ENCODE data around the gene MEI1.
"Not testable (repeated sequence)": the region's sequence is repeated elsewhere in the genome, so short reads cannot be mapped to it uniquely, and the experiment has no call there.

The MEI1 gene

DNA sequence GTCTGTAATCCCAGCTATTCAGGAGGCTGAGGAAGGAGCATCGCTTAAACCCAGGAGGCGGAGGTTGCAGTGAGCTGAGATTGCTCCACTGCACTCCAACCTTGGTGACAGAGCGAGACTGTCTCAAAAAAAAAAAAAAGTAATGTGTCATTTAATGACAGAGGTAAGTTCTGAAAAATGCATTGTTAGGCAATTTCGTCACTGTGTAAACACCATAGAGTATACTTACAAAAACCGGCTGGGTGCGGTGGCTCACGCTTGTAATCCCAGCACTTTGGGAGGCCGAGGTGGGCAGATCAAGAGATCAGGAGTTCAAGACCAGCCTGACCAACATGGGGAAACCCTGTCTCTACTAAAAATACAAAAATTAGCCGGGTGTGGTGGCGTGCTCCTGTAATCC, 27.2 kb upstream of the MEI1 start:
- H3K27me3 Mint-ChIP-seq, H3K4me1 Mint-ChIP-seq, ATAC-seq, H3K9me3 Mint-ChIP-seq, DNase-seq, H3K4me3 Mint-ChIP-seq: not testable (repeated sequence)
- Mint-ChIP-seq H3K36me3 (ENCODE audit: low read depth) (peaks cover 26% of the 10 kb centered on the region), H3K27ac (peak overlapping the region; percentile 27)

DNA sequence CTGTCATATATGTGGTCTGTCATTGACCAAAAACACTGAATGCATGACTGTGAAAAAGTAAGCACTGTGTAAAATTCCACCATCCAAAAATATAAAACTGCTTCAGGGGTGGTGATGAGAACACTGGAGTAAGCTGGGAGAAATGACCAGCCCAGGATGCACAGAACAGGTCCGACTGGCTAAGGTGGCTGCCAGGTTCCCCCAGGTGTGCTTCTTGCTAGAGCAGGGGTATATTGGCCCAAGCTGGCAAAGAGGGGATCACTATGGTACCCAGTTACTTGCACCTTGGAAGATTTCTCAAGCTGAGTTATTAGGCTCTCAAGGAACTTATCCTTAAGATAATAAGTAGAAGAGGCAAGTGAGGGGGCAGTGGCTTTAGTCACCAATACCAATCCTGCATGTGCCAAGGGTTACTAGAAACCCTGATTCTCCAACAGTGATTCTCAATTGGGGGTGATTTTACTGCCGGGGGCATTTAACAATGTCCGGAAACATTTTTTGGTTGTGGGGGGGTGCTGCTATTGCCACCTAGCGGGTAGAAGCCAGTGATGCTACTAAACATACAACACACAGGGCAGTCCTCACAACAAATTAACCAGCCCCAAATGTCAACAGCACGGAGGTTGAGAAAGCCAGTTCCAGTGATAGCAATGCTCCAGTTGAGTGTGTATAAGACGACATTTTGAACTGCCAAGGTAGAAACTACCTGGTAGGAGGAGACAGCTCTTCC, 26.4 kb upstream of the MEI1 start:
- Mint-ChIP-seq H3K9me3 (no peaks in the 10 kb centered on the region), H3K36me3 (ENCODE audit: low read depth) (peaks cover 30% of the 10 kb centered on the region), H3K27ac (no peak overlapping the region), H3K4me1 (peaks cover 6% of the 10 kb centered on the region), H3K27me3 (no peaks in the 10 kb centered on the region), H3K4me3 (no peak overlapping the region)
- DNase-seq (no peak), ATAC-seq (peak; percentile 21)

DNA sequence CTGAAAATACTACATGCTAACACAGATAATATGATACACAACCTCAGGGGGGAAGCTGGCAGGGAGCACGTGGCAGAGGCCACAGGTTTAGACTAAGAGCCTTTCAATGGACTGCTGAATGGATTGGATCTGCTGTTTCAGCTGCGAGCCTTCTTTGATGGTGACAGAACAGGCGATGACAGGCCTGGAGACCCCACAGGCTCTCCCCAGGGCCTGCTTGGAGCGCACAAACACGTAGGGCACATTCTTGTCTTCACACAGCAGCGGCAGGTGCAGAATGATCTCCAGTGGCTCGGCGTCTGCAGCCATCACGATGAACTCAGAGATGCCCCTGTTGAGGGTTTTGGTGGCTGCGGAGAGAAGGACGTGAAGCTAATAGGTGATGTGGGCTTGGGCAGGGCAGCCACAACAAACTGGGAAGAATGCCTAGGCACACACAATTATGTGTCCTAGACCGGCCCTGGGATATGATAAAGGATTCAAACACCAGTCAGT, 24.4 kb upstream of the MEI1 start:
- no peak for ATAC-seq
- peak overlapping the region; percentile 45 for H3K27ac Mint-ChIP-seq
- peaks cover 43% of the 10 kb centered on the region for H3K36me3 Mint-ChIP-seq (ENCODE audit: low read depth)
- no peaks in the 10 kb centered on the region for H3K9me3 Mint-ChIP-seq
- DNase-seq, result no peak
- no peaks in the 10 kb centered on the region for H3K27me3 Mint-ChIP-seq
- H3K4me1 Mint-ChIP-seq, result peaks cover 7% of the 10 kb centered on the region
- H3K4me3 Mint-ChIP-seq, result no peak overlapping the region

DNA sequence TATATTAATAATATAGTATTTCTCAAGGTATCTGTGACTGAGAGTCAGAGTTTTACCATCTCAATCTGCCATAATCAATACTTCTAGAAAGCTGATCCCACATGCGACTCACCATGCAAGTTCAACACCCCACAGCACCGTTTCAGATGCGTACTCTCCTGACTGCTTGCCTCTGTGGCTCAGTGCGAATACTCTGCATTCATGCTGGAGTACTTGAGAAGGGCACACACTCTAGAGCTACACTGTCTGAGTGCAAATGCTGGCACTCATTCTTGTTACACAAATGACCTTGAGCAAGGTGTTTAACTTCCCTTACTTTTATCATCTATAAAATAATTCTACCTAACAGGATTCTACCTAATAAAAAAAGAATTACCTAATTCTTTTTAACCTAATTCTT, 23.2 kb upstream of the MEI1 start:
- ATAC-seq, result no peak
- Mint-ChIP-seq H3K27ac (peak overlapping the region; percentile 35), H3K4me1 (peaks cover 17% of the 10 kb centered on the region)

DNA sequence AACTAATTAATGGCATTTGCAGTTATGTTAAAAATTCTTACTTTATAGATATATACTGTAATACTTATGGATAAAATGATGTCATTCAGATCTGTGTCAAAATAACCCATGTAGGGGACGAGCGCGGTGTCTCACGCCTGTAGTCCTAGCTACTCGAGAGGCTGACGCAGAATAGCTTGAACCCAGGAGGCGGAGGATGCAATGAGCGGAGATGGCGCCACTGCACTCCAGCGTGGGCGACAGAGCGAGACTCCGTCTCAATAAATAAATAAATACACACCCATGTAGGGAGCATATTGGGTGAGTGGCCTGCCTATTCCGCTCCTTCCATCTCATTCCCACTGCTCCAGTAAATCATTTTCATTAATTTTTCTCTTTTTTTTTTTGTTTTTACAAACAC, 17.7 kb upstream of the MEI1 start:
- peak overlapping the region; percentile 98 for H3K27ac Mint-ChIP-seq
- ATAC-seq, result no peak
- H3K4me1 Mint-ChIP-seq, result peaks cover 45% of the 10 kb centered on the region
- H3K9me3 Mint-ChIP-seq, result no peaks in the 10 kb centered on the region
- no peak for DNase-seq
- H3K27me3 Mint-ChIP-seq, result no peaks in the 10 kb centered on the region
- H3K36me3 Mint-ChIP-seq (ENCODE audit: low read depth), result peaks cover 41% of the 10 kb centered on the region
- peak overlapping the region; percentile 99 for H3K4me3 Mint-ChIP-seq

More for the DNA sequence above, 23.2 kb upstream of the MEI1 start:
- Mint-ChIP-seq H3K27me3 (no peaks in the 10 kb centered on the region), H3K9me3 (no peaks in the 10 kb centered on the region), H3K4me3 (no peak overlapping the region), H3K36me3 (ENCODE audit: low read depth) (peaks cover 49% of the 10 kb centered on the region)
- no peak for DNase-seq

DNA sequence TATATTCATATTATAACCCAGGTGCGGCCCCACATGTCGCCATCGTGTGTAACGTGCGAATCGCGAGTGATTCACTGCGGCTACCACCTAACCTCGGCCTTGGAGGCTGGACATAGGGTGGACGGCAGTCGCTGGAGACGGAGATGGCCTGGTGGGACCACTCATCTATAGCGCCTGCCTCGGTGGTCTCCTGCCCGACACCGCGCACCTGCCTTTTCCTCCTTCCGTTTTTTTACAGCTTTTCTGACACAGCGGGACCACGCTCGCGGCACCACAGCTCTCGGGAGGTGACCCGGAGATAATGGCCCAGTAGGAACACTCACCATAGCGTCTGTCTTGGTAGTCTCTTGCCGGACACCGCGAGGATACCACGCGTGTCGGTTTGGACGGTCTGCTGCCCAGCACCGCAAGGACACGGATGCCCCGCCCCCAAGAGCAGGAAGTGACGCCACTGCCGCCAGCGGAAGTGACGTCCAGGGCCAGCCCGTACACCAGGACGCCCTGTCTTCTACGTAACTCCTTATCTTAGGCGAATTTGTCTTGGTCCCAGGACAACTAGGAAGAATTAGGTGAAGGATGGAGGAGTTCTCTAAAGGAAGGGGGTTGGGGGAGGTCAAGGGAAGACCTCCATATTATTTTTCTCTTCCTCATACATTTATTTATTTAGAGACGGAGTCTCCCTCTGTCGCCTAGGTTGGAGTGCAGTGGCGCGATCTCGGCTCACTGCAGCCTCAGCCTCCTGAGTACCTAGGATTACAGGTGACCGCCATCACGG, 17.1 kb upstream of the MEI1 start:
- Mint-ChIP-seq H3K27ac (peak overlapping the region; percentile 98), H3K4me1 (peaks cover 48% of the 10 kb centered on the region), H3K9me3 (no peaks in the 10 kb centered on the region), H3K27me3 (no peaks in the 10 kb centered on the region), H3K36me3 (ENCODE audit: low read depth) (peaks cover 39% of the 10 kb centered on the region), H3K4me3 (peak overlapping the region; percentile 99)
- ATAC-seq (peak; percentile 86), DNase-seq (peak; percentile 85)

DNA sequence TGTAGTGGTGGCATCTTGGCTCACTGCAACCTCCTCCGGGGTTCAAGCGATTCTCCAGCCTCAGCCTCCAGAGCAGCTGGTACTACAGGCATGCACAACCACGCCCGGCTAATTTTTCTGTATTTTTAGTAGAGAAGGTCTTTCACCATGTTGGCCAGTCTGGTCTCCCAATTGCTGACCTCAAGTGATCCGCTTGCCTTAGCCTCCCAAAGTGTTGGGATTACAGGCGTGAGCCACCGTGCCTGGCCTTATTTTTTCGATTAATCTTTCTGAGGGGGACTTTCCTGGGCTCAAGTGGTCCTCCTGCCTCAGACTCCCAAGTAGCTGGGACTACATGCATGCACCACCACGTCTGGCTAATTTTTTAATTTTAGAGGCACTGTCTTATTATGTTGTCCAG, 16.3 kb upstream of the MEI1 start:
- Mint-ChIP-seq H3K9me3 (no peaks in the 10 kb centered on the region), H3K4me1 (peaks cover 53% of the 10 kb centered on the region), H3K36me3 (ENCODE audit: low read depth) (peaks cover 43% of the 10 kb centered on the region), H3K27me3 (no peaks in the 10 kb centered on the region), H3K4me3 (peak overlapping the region; percentile 99), H3K27ac (peak overlapping the region; percentile 98)
- ATAC-seq (no peak), DNase-seq (no peak)

DNA sequence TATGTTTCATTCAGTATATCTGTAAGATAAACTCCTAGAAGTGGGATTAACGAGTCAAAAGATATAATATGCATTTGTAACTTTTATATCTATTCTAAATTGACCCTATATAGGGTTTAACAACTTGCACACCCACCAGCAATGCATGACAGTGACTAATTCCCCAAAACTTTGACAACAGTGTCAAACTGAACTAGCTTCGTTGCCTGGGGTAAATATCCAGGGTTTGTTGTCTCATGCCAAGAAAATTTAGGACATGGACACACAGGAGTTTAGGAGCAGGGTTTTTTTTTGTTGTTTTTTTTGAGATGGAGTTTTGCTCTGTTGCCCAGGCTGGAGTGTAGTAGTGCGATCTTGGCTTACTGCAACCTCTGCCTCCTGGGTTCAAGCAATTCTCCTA, 15.7 kb upstream of the MEI1 start:
- H3K4me3 Mint-ChIP-seq, result peak overlapping the region; percentile 99
- ATAC-seq (no peak), DNase-seq (no peak)
- peaks cover 38% of the 10 kb centered on the region for H3K36me3 Mint-ChIP-seq (ENCODE audit: low read depth)
- no peaks in the 10 kb centered on the region for H3K9me3 Mint-ChIP-seq
- peak overlapping the region; percentile 18 for H3K27ac Mint-ChIP-seq
- H3K27me3 Mint-ChIP-seq, result no peaks in the 10 kb centered on the region
- peaks cover 49% of the 10 kb centered on the region for H3K4me1 Mint-ChIP-seq

DNA sequence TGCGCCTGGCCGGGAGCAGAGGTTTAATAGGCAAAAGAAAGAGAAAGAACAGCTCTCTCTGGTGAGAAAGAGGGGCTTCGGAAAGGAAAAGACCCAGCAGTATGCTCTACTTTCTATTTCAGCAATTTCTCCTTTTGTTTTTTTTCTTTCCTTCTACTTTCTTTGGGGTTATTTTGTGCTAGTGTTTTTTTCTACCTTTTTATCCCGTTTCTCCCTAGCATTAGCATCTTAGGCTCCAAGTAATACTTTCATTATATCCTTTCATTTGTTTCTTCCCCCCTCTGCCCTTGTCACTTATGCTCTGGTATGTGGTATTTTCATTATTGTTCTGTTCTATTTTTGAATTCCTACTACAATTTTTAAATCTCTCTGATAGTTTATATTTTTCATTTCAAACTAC, 15.1 kb upstream of the MEI1 start:
- Mint-ChIP-seq H3K27me3 (no peaks in the 10 kb centered on the region), H3K27ac (peak overlapping the region; percentile 18), H3K9me3 (no peaks in the 10 kb centered on the region), H3K4me1 (peaks cover 51% of the 10 kb centered on the region), H3K4me3 (no peak overlapping the region), H3K36me3 (ENCODE audit: low read depth) (peaks cover 38% of the 10 kb centered on the region)
- no peak for ATAC-seq
- no peak for DNase-seq

DNA sequence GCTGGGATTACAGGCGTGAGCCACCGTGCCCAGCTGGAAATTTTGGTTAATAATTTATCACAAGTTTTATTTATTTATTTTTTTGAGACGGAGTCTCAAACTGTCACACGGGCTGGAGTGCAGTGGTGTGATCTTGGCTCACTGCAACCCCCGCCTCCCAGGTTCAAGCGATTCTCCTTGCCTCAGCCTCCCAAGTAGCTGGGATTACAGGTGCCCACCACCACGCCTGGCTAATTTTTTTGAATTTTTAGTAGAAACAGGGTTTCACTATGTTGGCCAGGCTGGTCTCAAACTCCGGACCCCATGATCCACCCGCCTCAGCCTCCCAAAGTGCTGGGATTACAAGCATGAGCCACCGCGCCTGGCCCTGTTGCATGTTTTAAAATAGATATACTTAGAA, 12.4 kb upstream of the MEI1 start:
- H3K9me3 Mint-ChIP-seq, H3K27me3 Mint-ChIP-seq, DNase-seq, ATAC-seq: not testable (repeated sequence)
- Mint-ChIP-seq H3K27ac (peak overlapping the region; percentile 98), H3K4me3 (peak overlapping the region; percentile 95), H3K36me3 (ENCODE audit: low read depth) (peaks cover 25% of the 10 kb centered on the region), H3K4me1 (peaks cover 49% of the 10 kb centered on the region)

DNA sequence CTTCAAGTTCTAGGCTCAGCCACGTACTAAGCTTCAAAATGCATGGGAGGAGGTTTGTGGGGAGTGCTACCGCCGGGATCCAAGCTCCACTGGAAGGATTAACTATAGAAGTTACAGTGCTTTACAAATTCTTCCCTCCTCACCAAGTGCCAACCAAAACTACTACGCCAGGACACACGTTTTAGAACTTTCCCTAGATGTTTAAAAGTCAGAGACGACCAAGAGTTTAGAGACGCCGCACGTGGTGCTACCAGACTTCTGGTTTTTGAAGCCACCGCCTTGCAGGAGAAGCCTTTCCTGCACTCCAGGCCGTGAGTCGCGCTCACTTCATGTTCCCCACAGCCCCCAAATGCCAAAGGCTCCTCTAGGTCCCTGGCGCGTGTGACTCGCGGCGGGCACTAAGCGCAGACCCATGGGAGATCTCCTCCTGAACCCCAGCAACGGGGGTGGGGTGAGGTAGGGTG, 11.4 kb upstream of the MEI1 start:
- DNase-seq, result peak; percentile 38
- H3K27ac Mint-ChIP-seq, result peak overlapping the region; percentile 98
- no peaks in the 10 kb centered on the region for H3K9me3 Mint-ChIP-seq
- peaks cover 22% of the 10 kb centered on the region for H3K36me3 Mint-ChIP-seq (ENCODE audit: low read depth)
- ATAC-seq, result peak; percentile 35
- H3K4me1 Mint-ChIP-seq, result peaks cover 43% of the 10 kb centered on the region
- H3K4me3 Mint-ChIP-seq, result peak overlapping the region; percentile 95
- H3K27me3 Mint-ChIP-seq, result no peaks in the 10 kb centered on the region

DNA sequence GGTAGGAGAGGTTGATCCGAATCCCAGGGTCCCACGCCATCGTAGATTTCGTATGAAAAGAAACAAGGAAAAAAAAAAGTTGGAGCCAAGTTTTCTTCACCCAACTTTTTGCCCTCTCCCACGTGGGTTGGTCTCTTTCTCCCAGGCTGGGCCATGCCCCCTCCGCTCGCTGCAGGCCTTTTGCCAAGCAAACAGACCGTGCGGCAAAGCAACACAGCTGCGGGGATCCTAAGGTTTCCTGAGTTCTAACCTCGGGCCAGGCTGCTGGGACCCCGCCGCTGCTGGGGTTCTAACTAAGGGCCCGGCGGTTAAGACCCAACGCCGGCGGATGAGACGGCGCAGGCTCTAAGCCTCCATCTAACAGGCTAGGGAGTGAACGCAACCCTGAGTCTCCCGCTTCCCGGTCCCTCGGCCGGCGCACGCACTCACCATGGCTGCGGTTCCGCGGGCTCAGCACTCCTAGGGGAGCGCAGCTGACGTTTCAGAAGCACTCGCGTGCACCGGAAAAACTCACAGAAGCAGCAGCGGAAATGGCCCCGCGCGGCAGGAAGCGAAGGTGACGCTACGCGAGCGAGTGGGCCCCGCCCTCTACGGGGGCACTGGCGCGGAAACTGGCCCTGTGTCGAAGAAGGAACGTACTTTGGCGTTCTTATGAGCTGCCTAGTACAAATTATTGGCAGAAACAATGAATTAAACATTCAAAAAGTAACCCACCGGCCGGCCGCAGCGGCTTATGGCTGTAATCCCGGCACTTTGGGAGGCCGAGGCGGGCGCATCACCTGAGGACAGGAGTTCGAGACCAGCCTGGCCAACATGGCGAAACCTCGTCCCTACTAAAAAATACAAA, 10.7 kb upstream of the MEI1 start, which contains the start of gene SNU13:
SNU13 (minus strand) TSS at position 503 of the 847 bp plus-strand sequence; CDS start at position 432, 71 bp downstream.
- Mint-ChIP-seq H3K27me3 (no peaks in the 10 kb centered on the region), H3K9me3 (no peaks in the 10 kb centered on the region), H3K4me1 (peaks cover 36% of the 10 kb centered on the region), H3K27ac (peak within 1 kb of the TSS; percentile 98), H3K36me3 (ENCODE audit: low read depth) (peaks cover 20% of the 10 kb centered on the region), H3K4me3 (peak within 1 kb of the TSS; percentile 95)
- peak; percentile 96 for ATAC-seq
- peak; percentile 92 for DNase-seq

DNA sequence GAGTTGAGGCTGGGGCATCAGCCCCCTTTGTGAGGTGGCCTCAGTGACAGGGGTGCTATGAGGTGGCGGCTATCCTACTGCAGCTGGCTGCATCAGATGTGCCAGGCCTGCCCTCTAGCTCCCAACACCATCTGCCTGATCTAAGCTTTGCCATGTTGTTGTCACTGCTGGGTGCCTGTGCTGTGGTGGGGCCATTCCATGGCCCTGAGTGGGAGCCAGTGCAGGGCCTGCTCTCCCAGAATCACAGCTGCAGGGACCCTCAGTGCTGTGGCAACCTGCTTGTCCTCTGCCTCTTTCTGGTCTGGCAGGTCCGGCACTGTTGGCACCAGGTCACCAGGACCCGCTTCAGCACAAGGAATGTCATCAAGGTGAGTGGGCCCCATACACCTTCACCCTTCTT, 8.8 kb upstream of the MEI1 start:
- DNase-seq (no peak), ATAC-seq (no peak)
- Mint-ChIP-seq H3K9me3 (no peaks in the 10 kb centered on the region), H3K27ac (peak overlapping the region; percentile 52), H3K4me1 (peaks cover 30% of the 10 kb centered on the region), H3K36me3 (ENCODE audit: low read depth) (peaks cover 19% of the 10 kb centered on the region), H3K4me3 (peak overlapping the region; percentile 95), H3K27me3 (no peaks in the 10 kb centered on the region)

DNA sequence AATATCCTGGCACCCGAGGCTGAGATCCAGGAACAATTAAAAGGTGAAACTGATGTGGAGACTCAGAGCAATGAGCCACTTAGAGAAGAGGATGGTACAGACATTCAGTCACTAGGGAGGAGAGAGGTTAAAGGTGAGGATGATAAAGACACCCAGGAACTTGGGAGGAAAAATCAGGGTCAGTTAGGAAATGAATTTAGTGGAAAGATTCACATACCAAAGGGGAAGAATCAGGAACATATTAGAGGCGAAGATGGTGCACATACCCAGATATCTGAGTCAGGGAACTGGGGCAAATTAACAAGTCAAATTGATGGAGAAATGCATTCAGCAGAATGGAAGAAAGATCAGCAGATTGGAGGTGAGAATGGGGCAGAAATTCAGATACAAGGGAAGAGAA, 4.1 kb upstream of the MEI1 start:
- DNase-seq (no peak), ATAC-seq (no peak)
- Mint-ChIP-seq H3K27ac (no peak overlapping the region), H3K4me3 (no peak overlapping the region), H3K9me3 (no peaks in the 10 kb centered on the region), H3K4me1 (peaks cover 16% of the 10 kb centered on the region), H3K36me3 (ENCODE audit: low read depth) (peaks cover 7% of the 10 kb centered on the region), H3K27me3 (peaks cover 2% of the 10 kb centered on the region)
